22Rv1 (cell line): ENCODE data around the gene TCTN2.

Experiments used
- CTCF ChIP-seq: fragments of 450-650 bp; IDR thresholded peaks from 2 replicates; pipeline ENCODE4 v1.5.1; 2017; ENCODE audit warnings: mild to moderate bottlenecking
- ZFX ChIP-seq: fragments of 450-650 bp; IDR thresholded peaks from 2 replicates; pipeline ENCODE4 v1.6.1; 2017; ENCODE audit warnings: antibody characterized with exemption, borderline replicate concordance

DNA sequence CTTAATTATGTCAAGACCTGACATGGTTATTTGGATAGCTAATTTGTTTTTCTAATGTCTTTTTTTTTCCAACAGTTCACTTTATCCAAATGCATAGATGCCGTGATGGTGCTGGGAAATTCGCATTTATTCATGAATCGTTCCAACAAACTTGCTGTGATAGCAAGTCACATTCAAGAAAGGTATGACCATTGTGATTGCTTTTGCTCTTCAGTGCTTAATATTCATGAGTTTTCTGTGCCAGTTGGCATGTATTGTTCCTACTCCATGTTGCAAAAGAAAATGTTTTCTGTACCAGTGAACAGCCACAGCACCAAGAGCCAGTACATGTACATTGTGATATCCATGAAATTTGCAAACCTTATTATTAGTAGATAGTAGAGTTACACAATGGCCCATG lies 25.5 kb upstream of the TCTN2 start:
- no peak for TF ChIP-seq CTCF
- TF ChIP-seq ZFX = no peak
